Naive B cell (primary cell): ENCODE measurements around the gene AIG1. TPM values are rescaled to one million over a fixed set of nuclear protein-coding genes. Genes with fewer than 3 reads are reported as not detected.
A peak's percentile ranks its signal among the peaks of the same experiment; 100 is the strongest.
"Not testable (repeated sequence)": the region's sequence is repeated elsewhere in the genome, so short reads cannot be mapped to it uniquely, and the experiment has no call there.

ENCODE experiments used
- ATAC-seq, 2 donors: fragments of 150-1000 bp; cut with Tn5 transposase; 2 replicates each; pipeline ENCODE4 v1.10.0; 2021; ENCODE audit warnings: low read depth in 2 of 2, mild to moderate bottlenecking in 2 of 2, moderate library complexity in 2 of 2
- DNase-seq: peaks from one replicate; pipeline ENCODE4 v3.0.0; 2022
- H3K27ac Mint-ChIP-seq, 6 donors: one replicate each; pipeline ENCODE4 v1.8.0; 2020 to 2022; ENCODE audit warnings: mild to moderate bottlenecking in 6 of 6, mixed read lengths in 6 of 6, moderate library complexity in 5 of 6, inconsistent platforms in 2 of 6
- H3K27me3 Mint-ChIP-seq, 3 donors: one replicate each; pipeline ENCODE4 v1.8.0; 2021 to 2022; ENCODE audit warnings: mixed read lengths in 3 of 3, mild to moderate bottlenecking in 1 of 3
- H3K36me3 Mint-ChIP-seq, 2 donors: one replicate each; pipeline ENCODE4 v1.8.0; 2020 to 2022; ENCODE audit warnings: mixed read lengths in 2 of 2, inconsistent platforms in 1 of 2, mild to moderate bottlenecking in 1 of 2
- H3K4me1 Mint-ChIP-seq, 3 donors: one replicate each; pipeline ENCODE4 v1.8.0; 2020 to 2022; ENCODE audit warnings: mixed read lengths in 3 of 3, inconsistent platforms in 1 of 3, mild to moderate bottlenecking in 1 of 3, moderate library complexity in 1 of 3
- H3K4me3 Mint-ChIP-seq, 8 donors: one replicate each; pipeline ENCODE4 v1.8.0; 2020 to 2022; ENCODE audit warnings: mild to moderate bottlenecking in 8 of 8, mixed read lengths in 8 of 8, moderate library complexity in 8 of 8, inconsistent platforms in 2 of 8
- H3K9me3 Mint-ChIP-seq, 7 donors: one replicate each; pipeline ENCODE4 v1.8.0; 2020 to 2022; ENCODE audit warnings: mixed read lengths in 7 of 7, mild to moderate bottlenecking in 5 of 7, inconsistent platforms in 2 of 7, moderate library complexity in 1 of 7
- polyA plus RNA-seq, 6 donors: library from polyadenylated mRNA; unstranded; fragments of 300-500 nt; fragmentation: Illumina TruSeq; gene quantifications; one replicate each; pipeline ENCODE4 v1.2.3, GENCODE V29; 2021; ENCODE audit warnings: low read depth in 6 of 6

AIG1 gene
- polyA plus RNA-seq, 6 donors from 2014 or later = 8.2 to 14.7 (median 12.3) TPM

DNA sequence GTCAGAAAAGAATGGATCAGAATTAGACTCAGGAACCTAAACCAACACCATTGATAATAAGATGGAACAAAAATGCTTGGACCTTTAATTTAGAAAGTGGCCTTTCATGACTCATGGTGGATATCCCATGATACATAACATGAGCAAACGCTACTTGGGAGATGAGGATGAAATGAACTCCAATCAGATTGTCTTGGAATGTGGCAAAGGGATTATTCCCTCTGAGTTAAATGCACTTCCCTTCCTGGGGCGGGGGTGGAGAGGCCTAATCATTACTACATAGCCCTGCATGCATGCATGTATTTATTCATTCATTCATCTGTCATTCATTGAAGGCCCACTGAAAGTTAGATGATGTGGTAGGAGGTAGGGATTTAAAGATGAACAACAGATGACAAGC is 174.0 kb downstream of the AIG1 start:
- Mint-ChIP-seq H3K27ac (no peak overlapping the region), H3K4me1 (no peaks in the 10 kb centered on the region), H3K4me3 (no peak overlapping the region), H3K9me3 (no peaks in the 10 kb centered on the region), H3K27me3 (no peaks in the 10 kb centered on the region), H3K36me3 (no peaks in the 10 kb centered on the region)
- DNase-seq (no peak), ATAC-seq (no peak)

DNA sequence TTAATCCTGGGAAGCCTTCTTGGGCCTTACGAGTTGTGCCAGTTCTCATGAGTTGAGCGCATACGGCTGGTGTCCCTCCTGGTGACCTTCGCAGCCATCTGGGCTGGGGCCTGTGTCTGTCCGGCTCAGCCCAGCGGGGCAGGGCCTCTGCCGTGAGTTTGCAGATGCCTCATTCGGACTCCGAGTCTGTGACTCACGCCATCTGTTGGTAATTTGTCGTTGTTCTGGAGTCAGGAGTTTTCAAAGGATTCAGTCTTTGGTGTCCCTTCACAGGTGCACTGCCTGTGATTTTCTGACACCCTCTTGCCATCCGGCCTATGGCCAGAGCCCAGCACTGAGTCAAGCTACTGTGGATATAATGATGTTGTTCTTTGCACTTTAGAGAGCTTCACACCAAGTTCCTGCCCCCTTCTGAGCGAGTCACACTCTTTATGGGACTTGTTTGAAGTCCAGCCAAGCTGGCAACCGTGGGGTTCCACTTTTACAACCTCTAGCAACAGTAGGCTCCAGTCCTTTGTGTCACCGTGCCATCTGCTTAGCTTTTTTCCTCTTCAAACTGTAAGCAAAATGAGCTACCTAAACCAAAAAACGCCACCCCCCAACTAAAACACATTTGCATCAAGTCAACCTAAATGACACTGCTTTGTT is 175.6 kb downstream of the AIG1 start:
- no peaks in the 10 kb centered on the region for H3K9me3 Mint-ChIP-seq
- H3K4me1 Mint-ChIP-seq = no peaks in the 10 kb centered on the region
- ATAC-seq (no peak), DNase-seq (no peak)
- no peaks in the 10 kb centered on the region for H3K27me3 Mint-ChIP-seq
- H3K27ac Mint-ChIP-seq = no peak overlapping the region
- no peak overlapping the region for H3K4me3 Mint-ChIP-seq
- H3K36me3 Mint-ChIP-seq = no peaks in the 10 kb centered on the region

DNA sequence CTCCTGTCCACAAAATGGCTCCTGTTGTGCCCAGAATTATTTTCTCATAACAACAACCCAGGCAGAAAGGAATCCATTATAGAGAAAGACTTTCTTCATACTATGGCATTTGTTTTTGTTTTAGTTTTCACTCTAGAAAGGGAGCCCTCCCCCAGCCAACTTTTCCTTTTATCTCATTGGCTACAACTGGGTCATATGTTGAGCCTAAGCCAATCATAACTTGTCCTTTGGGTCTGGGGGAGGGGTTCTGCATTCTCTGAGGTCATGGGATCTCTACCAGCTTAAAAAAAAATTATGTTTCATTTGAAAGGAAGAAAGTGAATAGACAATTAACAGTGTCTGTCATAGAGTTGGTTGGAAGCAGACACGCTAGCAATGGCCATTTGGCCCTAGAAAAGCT is 177.6 kb downstream of the AIG1 start:
- ATAC-seq (no peak), DNase-seq (no peak)
- H3K27ac Mint-ChIP-seq = no peak overlapping the region
- no peaks in the 10 kb centered on the region for H3K9me3 Mint-ChIP-seq
- no peak overlapping the region for H3K4me3 Mint-ChIP-seq
- no peaks in the 10 kb centered on the region for H3K36me3 Mint-ChIP-seq
- H3K4me1 Mint-ChIP-seq = no peaks in the 10 kb centered on the region
- H3K27me3 Mint-ChIP-seq = no peaks in the 10 kb centered on the region

DNA sequence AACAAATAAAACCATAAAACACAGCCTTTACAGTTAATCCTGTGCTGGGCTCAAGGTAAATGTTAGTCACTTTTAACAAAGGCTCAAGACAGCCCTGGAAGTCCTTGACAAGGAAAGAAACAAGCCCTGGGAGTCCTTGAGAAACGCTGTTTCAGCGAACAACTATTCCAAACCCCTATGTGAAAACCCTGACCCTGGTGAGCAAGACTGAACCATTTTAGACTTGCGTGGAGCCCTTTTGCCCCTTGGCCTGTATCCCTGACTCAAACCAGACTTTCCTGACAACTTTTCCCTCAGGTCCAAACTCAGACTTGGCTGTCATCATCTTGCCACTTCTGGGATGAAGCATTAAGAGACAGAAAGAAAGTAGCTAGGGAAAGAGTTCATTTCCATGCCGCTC is 180.4 kb downstream of the AIG1 start:
- ATAC-seq (no peak), DNase-seq (no peak)
- no peaks in the 10 kb centered on the region for H3K4me1 Mint-ChIP-seq
- H3K4me3 Mint-ChIP-seq = no peak overlapping the region
- H3K36me3 Mint-ChIP-seq = no peaks in the 10 kb centered on the region
- H3K9me3 Mint-ChIP-seq = peaks cover 0 to 3% (median 1%) of the 10 kb centered on the region in 7 donors
- peak overlapping the region in 1 of 6 donors; percentile 3 for H3K27ac Mint-ChIP-seq
- H3K27me3 Mint-ChIP-seq = no peaks in the 10 kb centered on the region

DNA sequence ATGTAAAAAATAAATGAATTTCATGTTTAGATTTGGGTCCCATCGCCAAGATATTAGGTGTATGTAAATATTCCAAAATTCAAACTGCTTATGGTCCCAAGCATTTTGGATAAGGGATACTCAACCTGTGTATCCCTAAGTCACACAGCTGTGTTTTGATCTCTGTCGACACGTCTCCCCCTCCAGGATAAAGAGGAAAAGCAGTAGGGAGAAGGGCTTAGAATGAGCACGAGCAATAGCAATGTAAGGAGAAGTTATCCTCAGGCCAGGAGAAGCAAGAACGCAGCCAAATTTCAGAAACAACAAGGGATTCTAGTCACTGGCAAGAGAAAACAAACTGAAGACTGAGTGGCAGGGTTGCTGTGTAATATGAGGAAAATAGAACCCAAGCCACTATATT is 181.2 kb downstream of the AIG1 start:
- Mint-ChIP-seq H3K36me3 (no peaks in the 10 kb centered on the region), H3K9me3 (peaks cover 0 to 9% (median 3%) of the 10 kb centered on the region in 7 donors), H3K27ac (no peak overlapping the region), H3K4me3 (no peak overlapping the region), H3K27me3 (no peaks in the 10 kb centered on the region), H3K4me1 (no peaks in the 10 kb centered on the region)
- DNase-seq (no peak), ATAC-seq (no peak)

DNA sequence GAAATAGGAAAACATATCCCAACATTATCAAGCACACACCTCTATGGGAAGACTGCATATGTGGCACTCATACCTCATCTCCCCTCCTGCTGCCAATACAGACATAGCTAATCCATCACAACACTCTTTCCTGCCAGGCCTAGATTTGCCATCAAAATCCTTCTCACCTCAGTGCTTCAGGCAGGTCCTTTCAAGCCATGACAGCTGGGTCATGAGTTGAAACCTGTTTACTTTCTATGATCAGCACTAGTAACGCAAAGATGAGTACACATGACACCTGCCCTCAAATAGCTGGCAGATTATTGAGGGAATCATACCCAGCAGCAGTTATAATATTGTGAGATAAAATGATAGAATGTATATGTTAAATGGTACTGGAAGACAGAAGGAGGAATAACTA is 183.1 kb downstream of the AIG1 start:
- Mint-ChIP-seq H3K9me3 (peaks cover 0 to 9% (median 3%) of the 10 kb centered on the region in 7 donors), H3K27me3 (no peaks in the 10 kb centered on the region), H3K4me3 (no peak overlapping the region), H3K27ac (no peak overlapping the region), H3K4me1 (no peaks in the 10 kb centered on the region), H3K36me3 (no peaks in the 10 kb centered on the region)
- ATAC-seq = no peak
- no peak for DNase-seq

DNA sequence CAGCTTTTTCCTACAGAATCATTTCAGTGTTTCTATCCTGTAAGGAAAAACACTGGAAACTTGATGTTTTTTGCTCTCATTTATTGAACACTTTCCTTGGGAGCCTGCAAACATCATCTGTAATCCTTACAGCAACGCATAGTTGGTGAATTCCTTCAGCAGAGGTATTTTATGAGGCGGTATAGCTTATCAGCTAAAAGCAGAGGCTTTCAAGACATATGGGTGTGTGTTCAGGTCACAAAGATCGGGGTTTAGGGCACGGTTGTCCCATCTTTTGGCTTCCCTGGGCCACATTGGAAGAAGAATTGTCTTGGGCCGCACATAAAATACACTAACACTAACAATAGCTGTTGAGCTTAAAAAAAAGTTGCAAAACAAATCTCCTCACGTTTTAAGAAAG is 185.0 kb downstream of the AIG1 start:
- no peaks in the 10 kb centered on the region for H3K27me3 Mint-ChIP-seq

DNA sequence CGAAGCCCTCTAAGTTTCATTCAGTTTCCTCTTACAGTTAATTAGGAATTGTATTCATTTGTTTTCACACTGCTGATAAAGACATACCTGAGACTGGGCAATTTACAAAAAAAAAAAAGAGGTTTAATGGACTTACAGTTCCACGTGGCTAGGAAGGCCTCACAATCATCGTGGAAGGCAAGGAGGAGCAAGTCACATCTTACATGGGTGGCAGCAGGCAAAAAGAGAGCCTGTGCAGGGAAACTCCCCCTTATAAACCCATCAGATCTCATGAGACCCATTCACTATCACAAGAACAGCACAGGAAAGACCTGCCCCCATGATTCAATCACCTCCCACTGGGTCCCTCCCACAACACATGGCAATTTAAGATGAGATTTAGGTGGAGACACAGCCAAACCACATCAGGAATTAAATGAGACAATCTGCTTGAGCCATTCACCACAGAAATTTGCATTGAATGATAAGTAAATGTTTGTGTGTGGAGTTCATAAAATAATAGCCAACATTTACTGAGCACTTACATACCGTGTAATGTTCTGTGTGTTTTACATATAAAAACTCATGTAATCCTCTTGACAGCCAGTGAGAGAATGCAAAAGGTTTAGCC is 185.6 kb downstream of the AIG1 start:
- DNase-seq, H3K9me3 Mint-ChIP-seq, ATAC-seq, H3K4me1 Mint-ChIP-seq, H3K36me3 Mint-ChIP-seq, H3K27me3 Mint-ChIP-seq, H3K4me3 Mint-ChIP-seq: not testable (repeated sequence)
- H3K27ac Mint-ChIP-seq = peak overlapping the region in 1 of 6 donors; percentile 80

More for the DNA sequence above, 185.0 kb downstream of the AIG1 start:
- no peak overlapping the region for H3K27ac Mint-ChIP-seq
- H3K4me3 Mint-ChIP-seq = no peak overlapping the region
- ATAC-seq (no peak), DNase-seq (no peak)
- no peaks in the 10 kb centered on the region for H3K36me3 Mint-ChIP-seq
- H3K9me3 Mint-ChIP-seq = peaks cover 0 to 9% (median 3%) of the 10 kb centered on the region in 7 donors
- H3K4me1 Mint-ChIP-seq = no peaks in the 10 kb centered on the region

DNA sequence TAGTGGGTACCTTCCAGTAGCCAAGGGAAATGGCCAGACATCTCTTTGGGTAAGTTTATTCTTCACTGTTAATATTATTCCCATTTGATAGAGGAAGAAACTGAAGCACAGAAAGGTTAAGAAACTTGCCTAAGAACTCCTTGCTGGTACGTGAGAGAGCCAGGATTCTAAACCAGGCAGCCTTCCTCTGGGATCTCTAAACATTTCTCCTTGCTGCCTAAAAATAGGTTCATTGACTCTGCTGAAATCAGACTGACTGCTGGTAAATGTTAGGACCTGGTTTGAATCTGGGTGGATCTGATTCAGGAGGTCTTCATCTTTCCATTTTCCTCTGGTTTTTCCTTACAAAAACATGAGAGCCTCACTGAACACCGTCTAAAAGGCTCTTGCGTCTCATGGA is 186.9 kb downstream of the AIG1 start:
- Mint-ChIP-seq H3K27me3 (peaks cover 0 to 5% (median 0%) of the 10 kb centered on the region in 3 donors), H3K36me3 (peaks cover 0 to 8% of the 10 kb centered on the region in 2 donors), H3K4me3 (no peak overlapping the region), H3K4me1 (no peaks in the 10 kb centered on the region), H3K9me3 (peaks cover 0 to 9% (median 3%) of the 10 kb centered on the region in 7 donors), H3K27ac (no peak overlapping the region)
- DNase-seq = no peak
- ATAC-seq = no peak

DNA sequence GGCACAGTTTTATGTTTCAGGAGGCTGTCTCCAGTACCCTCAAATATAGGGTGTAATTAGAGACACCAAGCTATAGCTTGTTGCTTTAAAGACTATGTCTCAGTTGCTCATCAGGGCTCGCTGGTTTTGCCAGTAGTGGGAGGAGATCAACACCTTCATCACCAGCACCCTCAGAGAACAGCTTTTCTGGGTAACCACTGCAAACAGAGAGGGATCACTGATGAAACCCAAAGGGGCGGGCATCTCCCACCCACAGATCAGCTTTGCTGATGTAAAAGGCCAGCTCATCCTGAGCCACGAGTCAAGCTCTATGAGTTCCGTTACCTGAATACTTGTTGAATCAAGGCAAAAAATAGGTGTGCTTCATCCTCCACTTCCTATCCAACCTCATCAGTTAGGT is 187.7 kb downstream of the AIG1 start:
- Mint-ChIP-seq H3K36me3 (peaks cover 0 to 10% of the 10 kb centered on the region in 2 donors), H3K4me1 (no peaks in the 10 kb centered on the region), H3K27me3 (peaks cover 0 to 5% (median 0%) of the 10 kb centered on the region in 3 donors), H3K27ac (no peak overlapping the region), H3K4me3 (no peak overlapping the region), H3K9me3 (peaks cover 0 to 9% (median 3%) of the 10 kb centered on the region in 7 donors)
- ATAC-seq (no peak), DNase-seq (no peak)

DNA sequence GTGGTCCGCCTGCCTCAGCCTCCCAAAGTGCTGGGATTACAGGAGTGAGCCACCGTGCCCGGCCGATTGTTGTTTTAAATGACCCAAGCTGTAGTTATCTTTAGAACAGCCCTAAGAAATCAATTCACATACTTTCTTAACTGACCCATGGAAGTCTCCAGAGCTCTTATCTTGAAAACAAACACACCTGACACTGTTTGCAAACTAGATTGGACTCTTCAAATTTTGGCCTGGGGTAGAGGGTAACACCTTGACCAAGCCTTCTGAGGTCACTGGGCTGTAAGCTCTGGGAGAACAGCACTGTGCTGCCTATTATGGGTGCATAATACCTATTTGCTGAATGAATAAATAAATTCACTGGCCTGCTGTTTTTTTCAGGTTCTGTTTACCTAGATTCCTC is 190.6 kb downstream of the AIG1 start:
- H3K4me3 Mint-ChIP-seq = no peak overlapping the region
- DNase-seq (no peak), ATAC-seq (no peak)
- peaks cover 0 to 4% (median 1%) of the 10 kb centered on the region in 7 donors for H3K9me3 Mint-ChIP-seq
- peaks cover 0 to 10% of the 10 kb centered on the region in 2 donors for H3K36me3 Mint-ChIP-seq
- peaks cover 0 to 5% (median 0%) of the 10 kb centered on the region in 3 donors for H3K27me3 Mint-ChIP-seq
- H3K4me1 Mint-ChIP-seq = no peaks in the 10 kb centered on the region
- H3K27ac Mint-ChIP-seq = no peak overlapping the region

DNA sequence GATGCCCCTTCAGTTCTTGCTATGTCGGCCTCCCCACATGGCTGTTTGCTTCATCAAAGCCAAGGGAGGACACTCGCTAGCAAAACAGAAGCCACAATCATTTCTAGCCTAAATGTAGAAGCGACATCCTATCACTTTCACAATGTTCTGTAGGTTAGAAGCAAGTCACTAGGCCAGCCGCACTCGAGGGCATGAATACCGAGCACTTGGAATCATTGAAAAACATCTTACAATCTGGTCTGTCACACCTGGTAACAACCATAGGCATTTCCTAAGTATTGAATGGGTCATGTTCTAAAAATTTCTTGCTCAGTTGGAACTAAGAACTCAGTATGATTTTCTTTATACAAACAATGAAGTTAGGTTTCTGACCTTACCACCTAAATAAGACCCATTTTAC is 192.3 kb downstream of the AIG1 start:
- DNase-seq = no peak
- Mint-ChIP-seq H3K27me3 (peaks cover 0 to 5% (median 0%) of the 10 kb centered on the region in 3 donors), H3K4me3 (no peak overlapping the region), H3K27ac (no peak overlapping the region), H3K36me3 (peaks cover 0 to 10% of the 10 kb centered on the region in 2 donors), H3K9me3 (peaks cover 0 to 4% (median 0%) of the 10 kb centered on the region in 7 donors), H3K4me1 (no peaks in the 10 kb centered on the region)
- no peak for ATAC-seq

DNA sequence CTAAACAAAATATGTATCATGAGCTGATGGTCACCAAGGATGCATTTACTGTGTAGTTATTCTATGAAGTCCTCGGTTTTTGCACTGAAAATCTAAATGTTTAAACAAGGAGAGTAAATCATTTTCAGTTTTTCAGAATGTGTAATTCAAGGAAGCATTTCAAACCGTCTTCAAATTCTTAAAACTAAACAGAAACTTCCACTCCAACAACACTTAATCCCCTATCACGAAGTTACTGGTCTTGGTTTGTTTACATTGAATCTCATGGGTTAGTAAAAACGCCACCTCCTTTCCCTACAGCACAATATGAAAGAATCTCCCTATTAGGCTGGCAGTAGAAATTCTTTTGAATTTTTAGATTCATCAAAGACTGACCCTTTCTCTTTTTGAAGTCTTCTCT is 192.9 kb downstream of the AIG1 start:
- peaks cover 0 to 10% (median 3%) of the 10 kb centered on the region in 7 donors for H3K9me3 Mint-ChIP-seq
- H3K36me3 Mint-ChIP-seq = peaks cover 0 to 10% of the 10 kb centered on the region in 2 donors
- ATAC-seq = no peak
- H3K27me3 Mint-ChIP-seq = peaks cover 0 to 5% (median 0%) of the 10 kb centered on the region in 3 donors
- H3K4me1 Mint-ChIP-seq = no peaks in the 10 kb centered on the region
- DNase-seq = no peak
- H3K4me3 Mint-ChIP-seq = no peak overlapping the region
- H3K27ac Mint-ChIP-seq = no peak overlapping the region

DNA sequence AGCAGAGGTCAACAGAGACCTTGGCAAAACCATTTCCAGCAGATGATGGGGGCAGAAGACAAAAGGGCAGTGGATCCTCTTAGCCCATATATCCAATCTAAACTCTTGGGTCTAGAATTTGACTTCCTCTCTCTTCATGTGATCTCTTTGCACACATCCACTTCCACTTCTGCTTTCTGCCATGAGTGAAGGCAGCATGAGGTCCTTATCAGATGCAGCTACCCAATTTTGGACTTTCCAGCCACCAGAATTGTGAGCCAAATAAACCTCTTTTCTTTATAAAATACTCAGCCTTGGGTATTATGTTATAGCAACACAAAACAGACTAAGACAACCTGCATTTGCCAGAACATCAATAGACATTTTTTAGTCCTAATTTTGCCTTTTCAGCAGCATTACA is 198.3 kb downstream of the AIG1 start:
- ATAC-seq = peak; percentile 45 to 50

More for the DNA sequence above, 198.3 kb downstream of the AIG1 start:
- H3K4me1 Mint-ChIP-seq = no peaks in the 10 kb centered on the region
- H3K36me3 Mint-ChIP-seq = no peaks in the 10 kb centered on the region
- no peak for DNase-seq
- peaks cover 6 to 33% (median 15%) of the 10 kb centered on the region in 7 donors for H3K9me3 Mint-ChIP-seq
- H3K4me3 Mint-ChIP-seq = no peak overlapping the region
- no peaks in the 10 kb centered on the region for H3K27me3 Mint-ChIP-seq
- H3K27ac Mint-ChIP-seq = peak overlapping the region in 1 of 6 donors; percentile 39
